Esophagus muscularis mucosa (tissue), 3 donors: ENCODE data around the gene SMAP1.

Source experiments
- CTCF ChIP-seq, 3 experiments: fragments of 200-600 bp in 2 of 3; fragments of 450-650 bp in 1 of 3; sonication (generic) in 2 of 3; IDR thresholded peaks; one replicate each; pipeline ENCODE4 v1.5.1; 2017 to 2019; ENCODE audit warnings: antibody characterized with exemption in 3 of 3, mild to moderate bottlenecking in 2 of 3, moderate library complexity in 1 of 3
- POLR2A ChIP-seq: fragments of 450-650 bp; IDR thresholded peaks from one replicate; pipeline ENCODE4 v1.6.1; 2017; ENCODE audit warnings: antibody characterized with exemption, moderate library complexity, mild to moderate bottlenecking, low read depth
- POLR2AphosphoS5 ChIP-seq, 2 donors: sonication (generic); formaldehyde crosslinking; IDR thresholded peaks; one replicate each; pipeline ENCODE4 v1.6.1; 2017; ENCODE audit warnings: antibody characterized with exemption in 2 of 2

- TF ChIP-seq CTCF (IDR thresholded peaks at IDR 0.05): no peak
- TF ChIP-seq POLR2AphosphoS5 (IDR thresholded peaks at IDR 0.05): no peak
- TF ChIP-seq POLR2A: no peak
Measured at GRCh38 chr6:70843328-70843918, 175.7 kb downstream of the SMAP1 start.
